H9 (cell line): ENCODE data around the gene PLXNA4. TPM values are rescaled to one million over a fixed set of nuclear protein-coding genes. Genes with fewer than 3 reads are reported as not detected.

Source experiments
- DNase-seq: peaks from one replicate; pipeline ENCODE4 v3.0.0-alpha.2; 2017
- H2AFZ ChIP-seq: one replicate; pipeline ENCODE4 v1.6.1; 2013; ENCODE audit warnings: mild to moderate bottlenecking, low read length, control low read depth, moderate library complexity
- H2AK5ac ChIP-seq: 2 replicates; pipeline ENCODE4 v1.6.1; 2013; ENCODE audit warnings: low read length, control low read depth, mixed read lengths; ENCODE audit not compliant: insufficient read length
- H2BK120ac ChIP-seq: one replicate; pipeline ENCODE4 v1.6.1; 2013; ENCODE audit warnings: low read depth, mild to moderate bottlenecking, low read length, control low read depth, inconsistent platforms; ENCODE audit not compliant: poor library complexity, severe bottlenecking
- H2BK12ac ChIP-seq: 2 replicates; pipeline ENCODE4 v1.6.1; 2013; ENCODE audit warnings: low read length, control low read depth, mixed read lengths, low read depth; ENCODE audit not compliant: insufficient read length
- H2BK15ac ChIP-seq: 2 replicates; pipeline ENCODE4 v1.6.1; 2013; ENCODE audit warnings: low read depth, low read length, control low read depth
- H2BK20ac ChIP-seq: one replicate; pipeline ENCODE4 v1.6.1; 2013; ENCODE audit warnings: low read depth, mild to moderate bottlenecking, low read length, control low read depth, inconsistent platforms; ENCODE audit not compliant: poor library complexity, severe bottlenecking
- H2BK5ac ChIP-seq: 2 replicates; pipeline ENCODE4 v1.6.1; 2013; ENCODE audit warnings: low read length, control low read depth, mixed read lengths; ENCODE audit not compliant: insufficient read length
- H3K14ac ChIP-seq: 2 replicates; pipeline ENCODE4 v1.6.1; 2013; ENCODE audit warnings: low read length, control low read depth; ENCODE audit not compliant: insufficient read depth
- H3K18ac ChIP-seq: 2 replicates; pipeline ENCODE4 v1.6.1; 2013; ENCODE audit warnings: low read depth, mild to moderate bottlenecking, mixed read lengths, low read length, control low read depth; ENCODE audit not compliant: insufficient read length
- H3K23ac ChIP-seq: 2 replicates; pipeline ENCODE4 v1.6.1; 2013; ENCODE audit warnings: low read length, control low read depth, mixed read lengths, low read depth; ENCODE audit not compliant: insufficient read length
- H3K23me2 ChIP-seq: 2 replicates; pipeline ENCODE4 v1.6.1; 2013; ENCODE audit warnings: low read depth, mild to moderate bottlenecking, mixed read lengths, low read length, control low read depth; ENCODE audit not compliant: insufficient read length, poor library complexity, severe bottlenecking
- H3K27ac ChIP-seq: 2 replicates; pipeline ENCODE4 v1.5.1; 2013; ENCODE audit warnings: low read length, control low read depth, mixed read lengths, low read depth; ENCODE audit not compliant: insufficient read length
- H3K27me3 ChIP-seq: 2 replicates; pipeline ENCODE4 v1.6.1; 2013; ENCODE audit warnings: low read length, control low read depth, inconsistent platforms; ENCODE audit not compliant: insufficient read depth
- H3K4ac ChIP-seq: 2 replicates; pipeline ENCODE4 v1.6.1; 2013; ENCODE audit warnings: low read depth, mild to moderate bottlenecking, control low read depth, inconsistent platforms, low read length, moderate library complexity
- H3K4me1 ChIP-seq: 2 replicates; pipeline ENCODE4 v1.6.1; 2013; ENCODE audit warnings: low read length, control low read depth, inconsistent platforms; ENCODE audit not compliant: insufficient read depth
- H3K4me2 ChIP-seq: 2 replicates; pipeline ENCODE4 v1.6.1; 2013; ENCODE audit warnings: low read length, control low read depth, mixed read lengths; ENCODE audit not compliant: insufficient read length, insufficient read depth
- H3K56ac ChIP-seq: 2 replicates; pipeline ENCODE4 v1.6.1; 2013; ENCODE audit warnings: low read depth, mild to moderate bottlenecking, mixed read lengths, low read length, control low read depth; ENCODE audit not compliant: insufficient read length
- H3K79me1 ChIP-seq: 2 replicates; pipeline ENCODE4 v1.6.1; 2013; ENCODE audit warnings: low read depth, mild to moderate bottlenecking, moderate library complexity, low read length, control low read depth, inconsistent platforms; ENCODE audit not compliant: insufficient read depth, poor library complexity, severe bottlenecking
- H3K79me2 ChIP-seq: 2 replicates; pipeline ENCODE4 v1.6.1; 2013; ENCODE audit warnings: low read length, control low read depth, inconsistent platforms; ENCODE audit not compliant: insufficient read depth
- H3K9ac ChIP-seq: 2 replicates; pipeline ENCODE4 v1.6.1; 2013; ENCODE audit warnings: low read length, control low read depth, mixed read lengths; ENCODE audit not compliant: insufficient read length; ENCODE audit errors: extremely low read depth
- H3K9me3 ChIP-seq: one replicate; pipeline ENCODE4 v1.6.1; 2013; ENCODE audit warnings: low read depth, low read length, inconsistent platforms; ENCODE audit not compliant: control insufficient read depth
- H3T11ph ChIP-seq: one replicate; pipeline ENCODE4 v1.6.1; 2013; ENCODE audit warnings: mild to moderate bottlenecking, low read length, control low read depth, inconsistent platforms
- H4K20me1 ChIP-seq: one replicate; pipeline ENCODE4 v1.6.1; 2013; ENCODE audit not compliant: control insufficient read depth, insufficient read length, insufficient read depth
- H4K5ac ChIP-seq: 2 replicates; pipeline ENCODE4 v1.6.1; 2013; ENCODE audit warnings: low read depth, mild to moderate bottlenecking, mixed read lengths, low read length, control low read depth; ENCODE audit not compliant: insufficient read length
- H4K8ac ChIP-seq: replicated peaks from 2 replicates; pipeline ENCODE4 v1.6.1; 2013; ENCODE audit warnings: low read length, control low read depth, mixed read lengths, low read depth; ENCODE audit not compliant: insufficient read length
- H4K91ac ChIP-seq: 2 replicates; pipeline ENCODE4 v1.6.1; 2013; ENCODE audit warnings: low read depth, mild to moderate bottlenecking, moderate library complexity, mixed read lengths, low read length, control low read depth; ENCODE audit not compliant: insufficient read length
- H3K27ac Mint-ChIP-seq, 3 experiments: 2 replicates in 2 of 3; 3 replicates in 1 of 3; pipeline ENCODE4 v1.8.0; 2020 to 2021; ENCODE audit warnings: mixed read lengths in 3 of 3, mild to moderate bottlenecking in 1 of 3, moderate library complexity in 1 of 3
- H3K27me3 Mint-ChIP-seq: 2 replicates; pipeline ENCODE4 v1.8.0; 2021; ENCODE audit warnings: low read depth, mild to moderate bottlenecking, moderate library complexity, mixed read lengths
- H3K36me3 Mint-ChIP-seq, 3 experiments: 2 replicates in 2 of 3; 3 replicates in 1 of 3; pipeline ENCODE4 v1.8.0; 2020 to 2021; ENCODE audit warnings: low read depth in 3 of 3, mixed read lengths in 3 of 3; ENCODE audit not compliant: insufficient read depth in 1 of 3
- H3K4me1 Mint-ChIP-seq, 2 experiments: 2 replicates each; pipeline ENCODE4 v1.8.0; 2020; ENCODE audit warnings: mixed read lengths in 2 of 2
- H3K4me3 Mint-ChIP-seq, 2 experiments: 2 replicates in 1 of 2; 3 replicates in 1 of 2; pipeline ENCODE4 v1.8.0; 2020 to 2021; ENCODE audit warnings: mild to moderate bottlenecking in 2 of 2, mixed read lengths in 2 of 2, moderate library complexity in 1 of 2
- H3K9me3 Mint-ChIP-seq, 2 experiments: 2 replicates in 1 of 2; 3 replicates in 1 of 2; pipeline ENCODE4 v1.8.0; 2020; ENCODE audit warnings: mild to moderate bottlenecking in 2 of 2, mixed read lengths in 2 of 2, moderate library complexity in 1 of 2
- CTCF ChIP-seq: fragments of 200-600 bp; sonication (generic); conservative IDR thresholded peaks from 3 replicates; pipeline ENCODE4 v1.8.0; 2021; ENCODE audit warnings: antibody characterized with exemption, mild to moderate bottlenecking
- whole genome bisulfite sequencing: extraction: QIAGEN DNeasy Blood & Tissue Kit; methylation state at CpG from one replicate; pipeline ENCODE4 v1.1.7; 2013; ENCODE audit warnings: missing lambda C conversion rate, low lambda C conversion rate, mixed read lengths; ENCODE audit not compliant: insufficient read length; ENCODE audit errors: extremely low coverage; 5-methylcytosine and 5-hydroxymethylcytosine counted together
- total RNA-seq: library from RNA; stranded (reverse); gene quantifications from 2 replicates; pipeline ENCODE4 v1.2.1, GENCODE V29; 2021

The PLXNA4 gene
- total RNA-seq, 1 experiment from 2014 or later = 0.35 TPM

- Mint-ChIP-seq H3K27me3 (peaks cover 5% of the 10 kb centered on the region; the same call in 1 of the 2 replicates), H3K36me3 (no peaks in the 10 kb centered on the region; a peak in 1 of 7 replicates), H3K9me3 (no peaks in the 10 kb centered on the region; a peak in 1 of 5 replicates), H3K4me1 (peaks cover 14 to 15% of the 10 kb centered on the region in 2 experiments), H3K4me3 (no peak overlapping the region), H3K27ac (no peak overlapping the region; a peak in 1 of 7 replicates)
- peaks cover 4% of the 10 kb centered on the region; the same call in 1 of the 2 replicates for H3K4me1 ChIP-seq
- TF ChIP-seq CTCF = no peak
- no peak overlapping the region for H3K18ac ChIP-seq
- H2AK5ac ChIP-seq = no peak overlapping the region
- H4K5ac ChIP-seq = no peak overlapping the region
- H3K4me2 ChIP-seq = no peak overlapping the region
- no CpG with 5 or more reads among the region's 4 CpGs for WGBS
- no peaks in the 10 kb centered on the region for H3K23me2 ChIP-seq
- H3K79me1 ChIP-seq = no peaks in the 10 kb centered on the region
- no peak overlapping the region for H3K4ac ChIP-seq
- H3K23ac ChIP-seq = no peak overlapping the region
- H4K20me1 ChIP-seq = no peaks in the 10 kb centered on the region
- H3K27ac ChIP-seq = no peak overlapping the region
- H3K79me2 ChIP-seq = no peaks in the 10 kb centered on the region
- H3K14ac ChIP-seq = no peak overlapping the region
- H3K27me3 ChIP-seq = no peaks in the 10 kb centered on the region
- no peak overlapping the region for H2BK12ac ChIP-seq
- H3K9ac ChIP-seq = no peak overlapping the region
- H3T11ph ChIP-seq = no peak overlapping the region
- no peak overlapping the region for H2BK5ac ChIP-seq
- no peak overlapping the region for H4K91ac ChIP-seq
- H2AFZ ChIP-seq = no peak overlapping the region
- H2BK15ac ChIP-seq = no peak overlapping the region
- H2BK120ac ChIP-seq = no peak overlapping the region
- H3K9me3 ChIP-seq = no peaks in the 10 kb centered on the region
- H2BK20ac ChIP-seq = no peak overlapping the region
- DNase-seq = no peak
- no peak overlapping the region for H4K8ac ChIP-seq
- no peak overlapping the region for H3K56ac ChIP-seq
Measured at GRCh38 chr7:132450188-132450587, 126.1 kb downstream of the PLXNA4 start.
